Muscle layer of colon (tissue), 2 donors: ENCODE measurements around the gene BMX.
A peak's percentile ranks its signal among the peaks of the same experiment; 100 is the strongest.

Source experiments
- H3K27ac ChIP-seq: one replicate; pipeline ENCODE4 v1.7.0; 2013; ENCODE audit warnings: low read depth, mild to moderate bottlenecking, low read length, moderate library complexity
- H3K27me3 ChIP-seq, 2 donors: one replicate each; pipeline ENCODE4 v1.7.0; 2013; ENCODE audit warnings: low read length in 2 of 2, mild to moderate bottlenecking in 2 of 2; ENCODE audit not compliant: insufficient read depth in 2 of 2, control insufficient read depth in 1 of 2
- H3K36me3 ChIP-seq: one replicate; pipeline ENCODE4 v1.7.0; 2013; ENCODE audit warnings: mild to moderate bottlenecking, low read length; ENCODE audit not compliant: insufficient read depth
- H3K4me1 ChIP-seq: one replicate; pipeline ENCODE4 v1.7.0; 2013; ENCODE audit warnings: mild to moderate bottlenecking, low read length; ENCODE audit not compliant: insufficient read depth
- H3K4me3 ChIP-seq, 2 donors: one replicate each; pipeline ENCODE4 v1.7.0; 2013; ENCODE audit warnings: low read length in 2 of 2, low read depth in 1 of 2, mild to moderate bottlenecking in 1 of 2, moderate library complexity in 1 of 2
- H3K9ac ChIP-seq: one replicate; pipeline ENCODE4 v1.7.0; 2013; ENCODE audit warnings: low read length
- H3K9me3 ChIP-seq: one replicate; pipeline ENCODE4 v1.7.0; 2013; ENCODE audit warnings: mild to moderate bottlenecking, low read length
- donor health status: abdominal sarcoma.
- donor health status: Adenocarcinoma of cecum.

BMX gene

GRCh38 chrX:15483891-15484290 is 16.7 kb upstream of the BMX start:
- Histone ChIP-seq H3K4me3 (no peak overlapping the region), H3K27me3 (no peaks in the 10 kb centered on the region), H3K9me3 (no peaks in the 10 kb centered on the region), H3K4me1 (no peaks in the 10 kb centered on the region), H3K27ac (no peak overlapping the region), H3K36me3 (no peaks in the 10 kb centered on the region), H3K9ac (no peak overlapping the region)

GRCh38 chrX:15492469-15492868 is 8.1 kb upstream of the BMX start:
- Histone ChIP-seq H3K9me3 (no peaks in the 10 kb centered on the region), H3K9ac (peak overlapping the region; percentile 7), H3K4me3 (peak overlapping the region in 1 of 2 donors; percentile 57), H3K4me1 (peaks cover 10% of the 10 kb centered on the region), H3K27ac (no peak overlapping the region), H3K27me3 (peaks cover 4 to 12% of the 10 kb centered on the region in 2 donors), H3K36me3 (no peaks in the 10 kb centered on the region)

GRCh38 chrX:15493118-15493962 is 7.3 kb upstream of the BMX start, which contains the start of gene PIR:
Gene PIR, minus strand, starts transcription at chrX:15493333. Its CDS starts 2,076 bp downstream, at chrX:15491257.
- Histone ChIP-seq H3K4me3 (peak within 1 kb of the TSS; percentile 11 to 57), H3K9ac (peak within 1 kb of the TSS; percentile 7), H3K27ac (no peak within 1 kb of the TSS), H3K4me1 (peaks cover 10% of the 10 kb centered on the region), H3K36me3 (no peaks in the 10 kb centered on the region), H3K27me3 (peaks cover 4 to 12% of the 10 kb centered on the region in 2 donors), H3K9me3 (no peaks in the 10 kb centered on the region)

- Histone ChIP-seq H3K9me3 (no peaks in the 10 kb centered on the region), H3K27ac (no peak overlapping the region), H3K4me3 (no peak overlapping the region), H3K27me3 (peaks cover 4 to 12% of the 10 kb centered on the region in 2 donors), H3K4me1 (peaks cover 10% of the 10 kb centered on the region), H3K36me3 (no peaks in the 10 kb centered on the region), H3K9ac (no peak overlapping the region)
Observed at GRCh38 chrX:15495801-15496200, 4.8 kb upstream of the BMX start.

- Histone ChIP-seq H3K27me3 (peaks cover 4 to 12% of the 10 kb centered on the region in 2 donors), H3K9ac (no peak overlapping the region), H3K4me3 (no peak overlapping the region), H3K9me3 (no peaks in the 10 kb centered on the region), H3K4me1 (peaks cover 8% of the 10 kb centered on the region), H3K27ac (no peak overlapping the region), H3K36me3 (no peaks in the 10 kb centered on the region)
Observed at GRCh38 chrX:15496824-15497223, 3.8 kb upstream of the BMX start.

GRCh38 chrX:15497865-15498264 is 2.7 kb upstream of the BMX start:
- Histone ChIP-seq H3K36me3 (no peaks in the 10 kb centered on the region), H3K9ac (no peak overlapping the region), H3K9me3 (no peaks in the 10 kb centered on the region), H3K27me3 (peaks cover under 1 to 12% of the 10 kb centered on the region in 2 donors), H3K27ac (no peak overlapping the region), H3K4me1 (no peaks in the 10 kb centered on the region), H3K4me3 (no peak overlapping the region)

- Histone ChIP-seq H3K9ac (no peak overlapping the region), H3K9me3 (no peaks in the 10 kb centered on the region), H3K4me1 (no peaks in the 10 kb centered on the region), H3K36me3 (no peaks in the 10 kb centered on the region), H3K27ac (no peak overlapping the region), H3K4me3 (no peak overlapping the region), H3K27me3 (peaks cover 0 to 5% of the 10 kb centered on the region in 2 donors)
Observed at GRCh38 chrX:15498741-15499140, 1.9 kb upstream of the BMX start.

- H3K27ac ChIP-seq, result no peak overlapping the region
- no peaks in the 10 kb centered on the region for H3K9me3 ChIP-seq
- no peaks in the 10 kb centered on the region for H3K4me1 ChIP-seq
- no peaks in the 10 kb centered on the region for H3K36me3 ChIP-seq
- H3K9ac ChIP-seq, result no peak overlapping the region
- no peak overlapping the region for H3K4me3 ChIP-seq
- H3K27me3 ChIP-seq, result no peaks in the 10 kb centered on the region
Observed at GRCh38 chrX:15499976-15500375, 631 bp upstream of the BMX start.

GRCh38 chrX:15501506-15501905 is 899 bp downstream of the BMX start:
- Histone ChIP-seq H3K36me3 (no peaks in the 10 kb centered on the region), H3K27me3 (no peaks in the 10 kb centered on the region), H3K4me3 (no peak overlapping the region), H3K4me1 (no peaks in the 10 kb centered on the region), H3K9me3 (no peaks in the 10 kb centered on the region), H3K9ac (no peak overlapping the region), H3K27ac (no peak overlapping the region)

GRCh38 chrX:15504661-15505060 is 4.1 kb downstream of the BMX start:
- Histone ChIP-seq H3K9ac (no peak overlapping the region), H3K27me3 (no peaks in the 10 kb centered on the region), H3K27ac (no peak overlapping the region), H3K36me3 (no peaks in the 10 kb centered on the region), H3K9me3 (no peaks in the 10 kb centered on the region), H3K4me3 (no peak overlapping the region), H3K4me1 (no peaks in the 10 kb centered on the region)

- H3K27ac ChIP-seq, result no peak overlapping the region
- no peaks in the 10 kb centered on the region for H3K36me3 ChIP-seq
- no peaks in the 10 kb centered on the region for H3K4me1 ChIP-seq
- H3K27me3 ChIP-seq, result no peaks in the 10 kb centered on the region
- no peak overlapping the region for H3K4me3 ChIP-seq
- H3K9me3 ChIP-seq, result no peaks in the 10 kb centered on the region
- no peak overlapping the region for H3K9ac ChIP-seq
Observed at GRCh38 chrX:15505101-15505500, 4.5 kb downstream of the BMX start.

- H3K9me3 ChIP-seq, result no peaks in the 10 kb centered on the region
- no peaks in the 10 kb centered on the region for H3K27me3 ChIP-seq
- no peak overlapping the region for H3K27ac ChIP-seq
- H3K36me3 ChIP-seq, result no peaks in the 10 kb centered on the region
- no peak overlapping the region for H3K9ac ChIP-seq
- H3K4me3 ChIP-seq, result no peak overlapping the region
- H3K4me1 ChIP-seq, result no peaks in the 10 kb centered on the region
Observed at GRCh38 chrX:15507005-15507404, 6.4 kb downstream of the BMX start.
